HT1080 (cell line): ENCODE results near the gene PRKCA. TPM values are rescaled to one million over a fixed set of nuclear protein-coding genes. Genes with fewer than 3 reads are reported as not detected.
A peak's percentile ranks its signal among the peaks of the same experiment; 100 is the strongest.

Source experiments
- DNase-seq: peaks from one replicate; pipeline ENCODE4 v3.0.0-alpha.2; 2015; ENCODE audit warnings: low read depth
- total RNA-seq: library from RNA; depleted of rRNA; stranded (reverse); fragments of >200 nt; shearing (Covaris generic); gene quantifications from 2 replicates; pipeline ENCODE4 v1.2.3, GENCODE V29; 2014

The PRKCA gene
- total RNA-seq, 1 experiment from 2014 or later = 24.1 TPM

GRCh38 chr17:66540131-66540781 is 237.8 kb downstream of the PRKCA start:
- peak; percentile 95 for DNase-seq

- no peak for DNase-seq
These were observed 239.2 kb downstream of the PRKCA start for GRCh38 chr17:66541461-66542128.

GRCh38 chr17:66542129-66542966 is 239.9 kb downstream of the PRKCA start:
- peak; percentile 79 for DNase-seq

- peak; percentile 84 for DNase-seq
These were observed 240.6 kb downstream of the PRKCA start for GRCh38 chr17:66542967-66543520.

- no peak for DNase-seq
These were observed 241.1 kb downstream of the PRKCA start for GRCh38 chr17:66543526-66543925.

- no peak for DNase-seq
These were observed 243.5 kb downstream of the PRKCA start for GRCh38 chr17:66545918-66546317.

- DNase-seq = no peak
These were observed 244.9 kb downstream of the PRKCA start for GRCh38 chr17:66547151-66547865.

- peak; percentile 73 for DNase-seq
These were observed 245.7 kb downstream of the PRKCA start for GRCh38 chr17:66548158-66548557.

GRCh38 chr17:66548659-66549310 is 246.4 kb downstream of the PRKCA start:
- DNase-seq = no peak

GRCh38 chr17:66549311-66549704 is 246.9 kb downstream of the PRKCA start:
- no peak for DNase-seq

GRCh38 chr17:66549731-66550207 is 247.4 kb downstream of the PRKCA start:
- peak; percentile 87 for DNase-seq

- no peak for DNase-seq
These were observed 249.4 kb downstream of the PRKCA start for GRCh38 chr17:66551839-66552238.

- DNase-seq = no peak
These were observed 250.0 kb downstream of the PRKCA start for GRCh38 chr17:66552371-66552770.

- DNase-seq = no peak
These were observed 253.2 kb downstream of the PRKCA start for GRCh38 chr17:66555605-66556004.

GRCh38 chr17:66557200-66557599 is 254.8 kb downstream of the PRKCA start:
- DNase-seq = no peak

GRCh38 chr17:66557886-66558285 is 255.5 kb downstream of the PRKCA start:
- no peak for DNase-seq

GRCh38 chr17:66560691-66561090 is 258.3 kb downstream of the PRKCA start:
- no peak for DNase-seq

GRCh38 chr17:66562119-66562518 is 259.7 kb downstream of the PRKCA start:
- DNase-seq = no peak

- DNase-seq = peak; percentile 68
These were observed 262.6 kb downstream of the PRKCA start for GRCh38 chr17:66564992-66565465.
